HG03521 (cell line): Measurements from ENCODE around the gene RXFP4.
"Not testable (repeated sequence)": the region's sequence is repeated elsewhere in the genome, so short reads cannot be mapped to it uniquely, and the experiment has no call there.

Experiments used
- ATAC-seq: cut with Tn5 transposase; IDR thresholded peaks from one replicate; pipeline ENCODE4 v1.9.1; 2021; ENCODE audit warnings: mild to moderate bottlenecking, moderate library complexity; ENCODE audit not compliant: unreplicated experiment

RXFP4 gene

DNA sequence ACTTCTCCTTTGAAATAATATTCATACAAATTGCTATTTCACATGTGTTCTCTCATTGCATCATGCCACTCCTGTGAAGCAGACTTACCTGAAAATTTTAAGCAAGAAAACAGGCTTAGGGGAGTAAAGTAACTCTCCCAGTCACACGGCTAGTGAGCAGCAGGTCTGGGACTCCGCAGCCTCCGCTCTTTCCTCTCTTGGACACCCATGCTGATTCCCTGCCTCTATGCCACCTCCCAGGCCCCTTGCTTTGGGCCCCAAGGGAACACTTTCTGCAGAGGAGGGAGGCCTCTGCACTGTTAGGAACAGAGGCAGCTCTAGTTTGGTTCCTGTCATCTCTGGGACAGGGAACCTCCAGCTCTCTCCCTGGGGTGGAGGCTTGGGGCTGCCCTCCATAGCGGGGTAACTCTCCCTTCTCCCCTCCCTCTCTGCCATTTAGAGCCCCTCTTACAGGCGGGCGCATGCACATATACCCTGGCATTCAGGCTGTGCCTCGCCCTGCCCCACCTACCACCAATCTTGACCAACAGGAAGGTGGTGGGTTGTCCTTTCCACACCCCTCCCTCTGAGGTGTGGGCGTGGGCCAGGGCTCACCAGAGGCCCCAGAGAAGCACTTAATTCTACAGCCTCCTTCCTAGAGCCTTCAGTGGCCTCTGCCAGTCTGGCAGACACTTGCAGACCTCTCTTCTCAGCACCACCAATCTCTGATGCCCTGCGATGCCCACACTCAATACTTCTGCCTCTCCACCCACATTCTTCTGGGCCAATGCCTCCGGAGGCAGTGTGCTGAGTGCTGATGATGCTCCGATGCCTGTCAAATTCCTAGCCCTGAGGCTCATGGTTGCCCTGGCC is at the start of gene RXFP4:
TSS of gene RXFP4 (plus strand) at position 646 of the 852 bp plus-strand sequence. CDS start at position 718, 72 bp downstream.
- ATAC-seq: no peak

DNA sequence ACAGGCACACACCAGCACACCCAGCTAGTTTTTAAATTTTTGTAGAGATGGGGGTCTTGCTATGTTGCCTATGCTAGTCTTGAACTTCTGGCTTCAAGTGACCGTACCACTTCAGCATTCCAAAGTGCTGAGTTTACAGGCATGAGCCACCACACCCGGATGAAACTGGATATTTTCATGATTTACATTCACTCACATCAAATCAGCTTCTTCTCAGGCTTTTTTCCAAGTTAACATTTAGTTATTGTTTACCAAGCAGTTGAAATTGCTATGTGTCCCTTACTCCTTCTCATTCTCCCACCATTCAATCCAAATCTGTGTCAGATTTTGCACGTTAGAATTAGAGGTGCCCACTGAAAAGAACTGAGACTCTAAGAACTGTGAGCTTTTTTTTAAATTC is 48.6 kb upstream of the RXFP4 start:
- ATAC-seq: no peak

DNA sequence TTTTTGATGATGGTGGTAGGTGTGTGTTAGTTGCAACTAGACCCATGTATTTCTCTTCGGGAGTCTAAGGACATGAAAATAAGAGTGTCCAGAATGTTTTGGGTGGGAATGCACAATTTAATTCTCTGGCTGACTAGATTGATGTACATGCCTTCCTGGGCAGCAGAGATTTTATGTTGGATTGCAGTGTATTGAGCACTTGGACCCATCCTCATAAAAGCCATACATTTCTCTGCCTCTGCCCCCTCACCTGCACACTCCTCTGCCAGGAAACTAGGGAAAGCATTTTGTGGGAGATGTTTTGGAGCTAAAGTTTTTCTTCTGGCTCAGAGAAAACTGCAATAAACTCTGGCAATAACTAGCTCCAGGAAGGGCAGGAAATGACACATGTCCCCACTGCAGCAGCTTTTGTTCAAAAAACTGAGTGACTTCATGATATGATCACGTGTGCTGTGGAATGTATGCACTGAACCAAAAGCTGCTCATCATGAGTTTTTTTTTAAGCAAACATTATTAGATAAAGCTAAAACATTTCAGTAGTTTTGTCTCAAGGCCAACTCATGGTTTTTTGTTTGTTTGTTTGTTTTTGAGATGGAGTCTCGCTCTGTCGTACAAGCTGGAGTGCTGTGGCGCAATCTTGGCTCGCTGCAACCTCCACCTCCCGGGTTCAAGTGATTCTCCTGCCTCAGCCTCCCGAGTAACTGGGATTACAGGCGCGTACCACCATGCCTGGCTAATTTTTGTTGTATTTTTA is 47.9 kb upstream of the RXFP4 start:
- ATAC-seq: no peak

- ATAC-seq: not testable (repeated sequence)
Measured at GRCh38 chr1:155895617-155896016, 45.8 kb upstream of the RXFP4 start.

- ATAC-seq: not testable (repeated sequence)
Measured at GRCh38 chr1:155896476-155896875, 45.0 kb upstream of the RXFP4 start.

DNA sequence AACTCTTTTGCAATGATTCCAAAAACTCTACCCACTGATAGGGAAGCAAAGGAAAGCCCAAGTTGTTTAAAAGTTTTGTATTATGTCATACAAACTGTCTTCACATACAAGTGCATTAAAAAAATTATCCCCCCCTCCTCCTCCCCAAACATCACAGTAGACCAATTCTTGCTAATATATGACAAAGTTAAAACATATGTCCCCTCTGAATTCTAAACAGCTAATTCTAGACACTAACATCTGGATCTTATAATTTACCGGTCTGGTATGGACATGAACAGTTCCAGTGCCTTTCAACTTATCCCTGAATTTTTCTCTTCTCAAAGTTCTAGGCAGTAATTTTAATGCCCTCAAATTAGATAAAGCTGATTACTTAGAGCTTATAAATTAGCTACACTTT is 43.7 kb upstream of the RXFP4 start:
- ATAC-seq: no peak

GRCh38 chr1:155898888-155899287 is 42.5 kb upstream of the RXFP4 start:
- no peak for ATAC-seq

GRCh38 chr1:155899683-155900082 is 41.8 kb upstream of the RXFP4 start:
- ATAC-seq: no peak

DNA sequence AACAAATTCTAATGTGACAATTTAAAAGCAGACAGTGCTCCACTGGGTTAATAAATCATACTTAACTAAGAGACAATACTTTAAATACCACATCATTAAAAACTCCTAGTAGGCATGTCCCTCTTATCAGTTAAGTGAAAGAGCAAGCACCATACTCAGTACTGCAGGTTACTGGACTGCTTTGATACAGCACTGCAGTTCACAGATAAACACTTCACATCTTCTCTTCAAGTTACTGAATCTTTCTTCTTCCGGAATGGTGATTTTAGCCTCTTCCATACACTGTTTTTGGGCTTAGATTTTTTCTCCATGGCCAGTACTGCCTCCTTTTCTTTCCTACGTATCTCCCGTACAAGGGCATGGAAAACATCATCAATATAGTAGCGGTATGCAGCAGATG is 41.3 kb upstream of the RXFP4 start:
- ATAC-seq: no peak

DNA sequence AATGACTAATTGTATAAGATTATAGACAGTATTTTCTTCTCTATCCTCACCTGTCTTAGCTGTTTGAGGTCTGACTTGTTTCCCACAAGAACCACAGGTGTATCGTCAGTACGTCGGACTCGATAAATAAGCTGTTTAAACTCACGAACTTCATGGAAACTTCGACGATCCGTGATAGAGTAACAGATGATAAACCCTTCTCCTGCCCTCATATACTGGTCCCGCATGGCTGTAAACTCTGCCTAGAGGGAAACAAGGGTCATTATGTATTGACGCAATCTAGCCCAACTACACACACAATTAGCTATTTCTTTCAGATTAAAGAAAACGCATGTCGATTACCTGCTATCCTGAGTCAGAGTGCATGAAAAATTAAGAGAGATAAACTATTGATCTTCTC is 37.2 kb upstream of the RXFP4 start:
- ATAC-seq: no peak

DNA sequence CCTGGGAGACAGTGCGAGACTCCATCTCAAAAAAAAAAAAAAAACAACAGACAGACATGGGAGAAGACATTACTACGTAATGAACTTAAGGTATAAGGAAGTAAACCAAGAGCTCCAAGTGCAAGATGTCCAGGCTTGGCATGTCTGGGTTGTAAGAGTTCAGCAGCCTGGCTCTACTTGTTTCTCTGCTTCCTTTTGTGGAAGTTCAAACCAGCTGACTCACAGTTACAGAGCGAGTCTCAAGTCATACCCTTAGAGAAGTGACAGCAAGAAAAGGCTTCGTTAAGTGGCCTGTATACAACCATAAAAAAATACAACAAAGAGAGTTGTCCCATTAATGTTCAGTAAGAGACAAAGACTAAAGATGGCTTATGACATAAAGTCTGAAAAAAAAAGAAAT is 31.5 kb upstream of the RXFP4 start:
- ATAC-seq: no peak

GRCh38 chr1:155910621-155911121 is 30.8 kb upstream of the RXFP4 start:
- ATAC-seq: no peak

GRCh38 chr1:155911156-155912055 is 30.0 kb upstream of the RXFP4 start, which contains the start of gene RIT1:
Gene RIT1 (minus strand): TSS chr1:155911349. CDS start chr1:155910761, 588 bp downstream.
- peak; percentile 85 for ATAC-seq

DNA sequence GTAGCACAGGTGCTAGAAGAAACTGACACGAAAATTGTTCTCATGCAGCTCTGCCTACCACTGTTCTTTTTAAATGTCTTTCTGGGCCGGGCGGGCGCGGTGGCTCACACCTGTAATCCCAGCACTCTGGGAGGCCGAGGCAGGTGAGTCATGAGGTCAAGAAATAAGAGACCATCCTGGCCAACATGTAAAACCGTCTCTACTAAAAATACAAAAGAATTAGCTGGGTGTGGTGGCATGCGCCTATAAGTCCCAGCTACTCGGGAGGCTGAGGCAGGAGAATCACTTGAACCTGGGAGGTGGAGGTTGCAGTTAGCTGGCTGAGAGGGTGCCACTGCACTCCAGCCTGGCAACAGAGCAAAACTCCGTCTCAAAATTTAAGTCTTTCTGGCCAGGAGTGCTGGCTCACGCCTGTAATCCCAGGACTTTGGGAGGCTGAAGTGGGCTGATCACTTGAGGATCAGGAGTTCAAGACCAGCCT is 29.3 kb upstream of the RXFP4 start:
- no peak for ATAC-seq

- ATAC-seq: no peak
Measured at GRCh38 chr1:155913969-155914757, 27.3 kb upstream of the RXFP4 start.

DNA sequence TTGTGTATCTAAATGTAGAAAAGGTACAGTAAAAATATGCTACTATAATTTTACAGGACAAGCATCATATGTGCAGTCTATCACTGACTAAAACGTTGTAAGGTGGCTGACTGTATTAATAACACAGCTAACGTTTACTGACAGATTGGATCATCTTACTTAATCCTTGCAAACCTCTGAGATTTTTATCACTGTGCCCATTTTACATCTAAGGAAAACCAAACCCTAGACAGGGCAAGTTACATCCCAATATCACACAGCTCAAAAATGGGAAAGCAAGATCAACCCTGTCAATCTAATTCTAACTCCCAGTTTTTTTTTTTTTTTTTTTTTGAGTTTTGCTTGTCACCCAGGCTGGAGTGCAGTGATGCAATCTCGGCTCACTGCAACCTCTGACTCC is 22.8 kb upstream of the RXFP4 start:
- no peak for ATAC-seq

- no peak for ATAC-seq
Measured at GRCh38 chr1:155919801-155920200, 21.6 kb upstream of the RXFP4 start.

DNA sequence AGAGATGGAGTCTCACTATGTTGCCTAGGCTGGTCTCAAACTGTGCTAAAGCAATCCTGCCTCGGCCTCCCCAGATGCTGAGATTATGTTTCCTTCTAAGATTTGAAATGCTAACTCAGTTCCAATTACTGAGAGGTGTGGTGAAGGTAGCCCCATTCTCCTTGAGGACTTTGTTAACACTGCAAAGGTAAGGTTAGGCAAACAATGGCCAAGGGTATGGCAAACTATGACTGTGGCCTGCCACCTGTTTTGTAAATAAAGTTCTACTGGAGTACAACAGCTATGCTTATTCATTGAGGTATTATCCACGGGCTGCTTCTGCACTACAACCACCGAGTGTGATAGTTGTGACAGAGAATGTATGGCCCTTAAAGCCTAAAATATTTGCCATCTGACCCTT is 20.7 kb upstream of the RXFP4 start:
- ATAC-seq: no peak

GRCh38 chr1:155925506-155925905 is 15.9 kb upstream of the RXFP4 start:
- ATAC-seq: no peak

- no peak for ATAC-seq
Measured at GRCh38 chr1:155929057-155929456, 12.4 kb upstream of the RXFP4 start.
